ENCODE data around the gene CD36.
A peak's percentile ranks its signal among the peaks of the same experiment; 100 is the strongest.

The CD36 gene
- 158 to 645 (median 455) reads per million in 18 experiments for total RNA-seq

GRCh38 chr7:80637911-80638765, at the start of gene CD36:
Gene CD36, plus strand, starts transcription at chr7:80638642. Its CDS starts 8,099 bp downstream, at chr7:80646741.
- peak; percentile 90 for DNase-seq

GRCh38 chr7:80589631-80590030, 48.8 kb upstream of the CD36 start:
- DNase-seq: no peak

GRCh38 chr7:80591654-80592053, 46.8 kb upstream of the CD36 start:
- no peak for DNase-seq

GRCh38 chr7:80593869-80594586, 44.4 kb upstream of the CD36 start:
- no peak for DNase-seq

GRCh38 chr7:80596933-80597517, 41.4 kb upstream of the CD36 start:
- DNase-seq: no peak

- no peak for DNase-seq
These were observed 40.6 kb upstream of the CD36 start for GRCh38 chr7:80597875-80598274.

- no peak for DNase-seq
These were observed 38.4 kb upstream of the CD36 start for GRCh38 chr7:80600046-80600445.

- no peak for DNase-seq
These were observed 36.4 kb upstream of the CD36 start for GRCh38 chr7:80601999-80602398.

GRCh38 chr7:80603940-80604339, 34.5 kb upstream of the CD36 start:
- no peak for DNase-seq

- no peak for DNase-seq
These were observed 34.0 kb upstream of the CD36 start for GRCh38 chr7:80604436-80604835.

GRCh38 chr7:80607136-80607535, 31.3 kb upstream of the CD36 start:
- DNase-seq: no peak

- DNase-seq: no peak
These were observed 30.1 kb upstream of the CD36 start for GRCh38 chr7:80608336-80608735.

GRCh38 chr7:80609751-80610150, 28.7 kb upstream of the CD36 start:
- no peak for DNase-seq

GRCh38 chr7:80611353-80611752, 27.1 kb upstream of the CD36 start:
- DNase-seq: no peak

GRCh38 chr7:80611779-80612178, 26.7 kb upstream of the CD36 start:
- DNase-seq: no peak

GRCh38 chr7:80612880-80613279, 25.6 kb upstream of the CD36 start:
- peak in 1 of 2 donors; percentile 26 for DNase-seq

- no peak for DNase-seq
These were observed 24.9 kb upstream of the CD36 start for GRCh38 chr7:80613519-80613918.

- peak in 1 of 2 donors; percentile 25 for DNase-seq
These were observed 23.6 kb upstream of the CD36 start for GRCh38 chr7:80614851-80615271.

GRCh38 chr7:80618096-80618495, 20.3 kb upstream of the CD36 start:
- peak; percentile 77 to 90 for DNase-seq

GRCh38 chr7:80619741-80620140, 18.7 kb upstream of the CD36 start:
- peak; percentile 42 to 55 for DNase-seq

GRCh38 chr7:80622541-80622940, 15.9 kb upstream of the CD36 start:
- DNase-seq: peak; percentile 18 to 54

GRCh38 chr7:80623503-80624252, 14.8 kb upstream of the CD36 start:
- DNase-seq: no peak

GRCh38 chr7:80624763-80625162, 13.7 kb upstream of the CD36 start:
- DNase-seq: no peak
